ENCODE data around the gene POC5. TPM values are rescaled to one million over a fixed set of nuclear protein-coding genes. Genes with fewer than 3 reads are reported as not detected.

Gene POC5
- total RNA-seq, 1 donor from 2014 or later: 10.7 TPM

DNA sequence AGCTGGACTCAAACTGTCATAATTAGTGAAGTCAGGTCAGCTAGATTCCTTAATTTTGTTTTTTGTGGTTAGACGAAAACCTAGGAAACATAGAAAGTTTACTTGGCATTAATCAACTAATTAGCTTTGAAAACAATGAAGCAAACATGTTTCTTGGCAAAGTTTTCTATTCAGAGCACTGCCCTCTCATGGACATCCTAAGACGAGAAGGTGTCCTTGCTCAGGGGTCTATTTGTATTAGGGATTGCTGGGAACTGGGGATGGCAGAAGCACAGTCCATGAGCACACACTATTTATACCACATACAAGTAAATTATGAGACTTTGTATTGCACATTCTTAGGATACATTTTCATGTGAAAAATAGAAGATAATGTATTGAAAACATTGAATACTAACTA is 49.7 kb downstream of the POC5 start:
- H3K9me3 ChIP-seq: no peaks in the 10 kb centered on the region
- no peaks in the 10 kb centered on the region for H3K36me3 ChIP-seq
- TF ChIP-seq, protein P1, sequence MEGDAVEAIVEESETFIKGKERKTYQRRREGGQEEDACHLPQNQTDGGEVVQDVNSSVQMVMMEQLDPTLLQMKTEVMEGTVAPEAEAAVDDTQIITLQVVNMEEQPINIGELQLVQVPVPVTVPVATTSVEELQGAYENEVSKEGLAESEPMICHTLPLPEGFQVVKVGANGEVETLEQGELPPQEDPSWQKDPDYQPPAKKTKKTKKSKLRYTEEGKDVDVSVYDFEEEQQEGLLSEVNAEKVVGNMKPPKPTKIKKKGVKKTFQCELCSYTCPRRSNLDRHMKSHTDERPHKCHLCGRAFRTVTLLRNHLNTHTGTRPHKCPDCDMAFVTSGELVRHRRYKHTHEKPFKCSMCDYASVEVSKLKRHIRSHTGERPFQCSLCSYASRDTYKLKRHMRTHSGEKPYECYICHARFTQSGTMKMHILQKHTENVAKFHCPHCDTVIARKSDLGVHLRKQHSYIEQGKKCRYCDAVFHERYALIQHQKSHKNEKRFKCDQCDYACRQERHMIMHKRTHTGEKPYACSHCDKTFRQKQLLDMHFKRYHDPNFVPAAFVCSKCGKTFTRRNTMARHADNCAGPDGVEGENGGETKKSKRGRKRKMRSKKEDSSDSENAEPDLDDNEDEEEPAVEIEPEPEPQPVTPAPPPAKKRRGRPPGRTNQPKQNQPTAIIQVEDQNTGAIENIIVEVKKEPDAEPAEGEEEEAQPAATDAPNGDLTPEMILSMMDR (IDR thresholded peaks at IDR 0.05): no peak
- H3K4me1 ChIP-seq: no peaks in the 10 kb centered on the region
- intact Hi-C loops (cut with DNase I): no loop called here
- ATAC-seq (no peak), DNase-seq (no peak)
- H3K27ac ChIP-seq: no peak overlapping the region
- H3K27me3 ChIP-seq (ENCODE audit: low read depth): no peaks in the 10 kb centered on the region
- no peak overlapping the region for H3K4me3 ChIP-seq

DNA sequence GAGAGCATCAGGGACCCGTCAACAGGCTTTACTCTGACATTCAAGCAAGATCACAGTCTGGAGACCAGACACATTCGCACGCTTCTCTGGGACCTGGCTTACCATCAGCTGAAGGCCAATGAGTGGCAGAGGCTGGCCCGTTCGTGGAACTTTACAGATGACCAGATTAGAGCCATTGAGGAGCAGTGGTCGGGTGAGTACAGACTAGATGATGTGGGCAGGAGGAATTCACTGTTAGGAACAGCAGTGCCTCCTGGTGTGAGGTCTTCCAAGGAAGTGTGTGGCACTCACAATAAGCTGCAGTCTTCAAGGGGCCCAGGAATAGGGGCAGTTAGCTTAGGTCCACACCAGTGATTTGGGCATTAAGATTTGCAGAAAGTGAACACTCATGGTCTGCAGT is 50.4 kb downstream of the POC5 start:
- DNase-seq: no peak
- TF ChIP-seq, protein P1 (IDR thresholded peaks at IDR 0.05): no peak
- Histone ChIP-seq H3K27me3 (ENCODE audit: low read depth) (no peaks in the 10 kb centered on the region), H3K4me1 (no peaks in the 10 kb centered on the region), H3K4me3 (no peak overlapping the region), H3K36me3 (no peaks in the 10 kb centered on the region), H3K27ac (no peak overlapping the region), H3K9me3 (no peaks in the 10 kb centered on the region)
- intact Hi-C loops (cut with DNase I): no loop called here
- no peak for ATAC-seq

DNA sequence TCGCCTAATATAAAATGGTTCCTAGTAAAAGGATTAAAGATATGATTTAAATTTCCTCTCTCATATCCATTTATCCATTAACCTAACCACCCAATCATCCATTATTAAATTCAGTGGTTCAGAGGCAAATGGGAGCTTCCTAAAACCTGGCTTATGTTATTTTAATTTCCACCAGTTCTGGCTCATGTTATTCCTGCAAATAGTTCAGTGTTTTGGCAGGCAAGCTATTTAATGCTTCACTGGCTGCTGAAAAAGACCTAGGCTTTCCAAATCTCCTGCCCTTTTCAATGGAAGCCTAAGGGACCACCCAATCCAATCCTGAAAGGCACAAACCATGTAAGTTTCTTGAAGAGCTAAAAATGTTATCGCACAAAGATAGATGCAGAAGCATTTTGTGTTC is 52.3 kb downstream of the POC5 start:
- no peak for ATAC-seq
- Histone ChIP-seq H3K27me3 (ENCODE audit: low read depth) (no peaks in the 10 kb centered on the region), H3K4me3 (no peak overlapping the region), H3K4me1 (no peaks in the 10 kb centered on the region), H3K9me3 (no peaks in the 10 kb centered on the region), H3K27ac (no peak overlapping the region), H3K36me3 (no peaks in the 10 kb centered on the region)
- TF ChIP-seq, protein P1 (IDR thresholded peaks at IDR 0.05): no peak
- intact Hi-C loops (cut with DNase I): no loop called here
- no peak for DNase-seq

DNA sequence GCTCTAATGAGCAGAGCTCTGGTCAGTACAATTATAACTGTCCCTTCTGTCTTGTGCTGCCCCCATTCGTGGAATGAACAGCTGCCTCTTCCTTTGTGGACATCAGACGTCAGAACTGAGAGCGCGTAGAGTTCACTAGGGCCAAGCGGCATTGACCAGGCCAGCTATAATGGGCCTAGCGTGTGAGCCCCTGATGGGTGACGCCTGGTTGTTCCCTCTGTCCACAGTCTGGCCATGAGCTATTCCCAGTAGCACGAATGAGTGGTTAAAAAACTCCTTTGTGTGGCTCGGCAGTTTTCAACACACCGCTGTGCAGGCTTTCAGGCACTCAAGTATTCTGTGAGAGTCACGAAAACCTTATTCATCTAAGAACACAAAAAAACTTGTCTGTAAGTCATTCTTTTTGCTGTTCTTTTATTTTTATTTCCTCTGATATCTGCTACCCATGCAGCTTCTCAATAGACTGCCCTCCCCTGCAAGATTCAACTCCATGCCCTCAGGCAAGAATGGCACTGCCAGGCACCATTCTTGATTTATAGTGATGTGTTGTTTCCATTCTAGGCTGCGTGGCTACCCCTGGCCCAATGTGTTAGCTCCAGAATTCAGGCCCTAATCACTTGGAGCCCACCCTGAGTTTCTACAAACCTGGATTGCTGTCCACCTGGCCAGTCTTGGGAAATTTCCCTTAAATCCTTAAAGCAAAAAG is 53.5 kb downstream of the POC5 start:
- DNase-seq: no peak
- TF ChIP-seq, protein P1 (IDR thresholded peaks at IDR 0.05): no peak
- no peak for ATAC-seq

DNA sequence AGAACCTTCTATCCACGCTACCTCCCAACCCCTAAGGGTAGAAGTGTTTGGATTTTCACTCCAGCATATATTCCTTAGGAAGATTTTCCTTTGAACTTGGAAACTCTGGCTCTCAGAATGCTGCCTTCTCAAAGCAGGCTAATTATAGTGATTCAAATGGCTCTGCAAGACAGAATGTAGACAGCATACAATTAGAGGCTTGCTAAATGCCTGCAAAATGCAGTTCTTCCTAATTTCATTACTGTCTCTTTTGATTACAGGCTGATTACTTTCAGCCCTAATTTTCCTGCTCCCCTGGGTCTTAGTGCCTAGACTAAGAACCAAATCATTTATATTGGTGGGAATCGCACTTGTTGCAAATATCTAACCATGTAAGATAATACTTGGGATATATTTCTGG is 55.2 kb downstream of the POC5 start:
- Histone ChIP-seq H3K4me3 (no peak overlapping the region), H3K4me1 (no peaks in the 10 kb centered on the region), H3K9me3 (no peaks in the 10 kb centered on the region), H3K27me3 (ENCODE audit: low read depth) (no peaks in the 10 kb centered on the region), H3K27ac (no peak overlapping the region), H3K36me3 (no peaks in the 10 kb centered on the region)
- DNase-seq (no peak), ATAC-seq (no peak)
- intact Hi-C loops (cut with DNase I): no loop called here
- TF ChIP-seq, protein P1 (IDR thresholded peaks at IDR 0.05): no peak

More for the DNA sequence above, 53.5 kb downstream of the POC5 start:
- intact Hi-C loops (cut with DNase I): no loop called here
- Histone ChIP-seq H3K4me3 (no peak overlapping the region), H3K27me3 (ENCODE audit: low read depth) (no peaks in the 10 kb centered on the region), H3K36me3 (no peaks in the 10 kb centered on the region), H3K4me1 (no peaks in the 10 kb centered on the region), H3K27ac (no peak overlapping the region), H3K9me3 (no peaks in the 10 kb centered on the region)
